GM12878 (cell line): ENCODE data around the gene PLXNA4. TPM values are rescaled to one million over a fixed set of nuclear protein-coding genes. Genes with fewer than 3 reads are reported as not detected.

Experiments used
- ATAC-seq: fragments of 200-7000 bp; cut with Tn5 transposase; 3 replicates; pipeline ENCODE4 v1.9.1; 2020; ENCODE audit warnings: mild to moderate bottlenecking, moderate library complexity
- BruUV-seq: library from RNA; stranded (reverse); fragments of 400-500 nt; replicated peaks from 2 replicates; lab custom pipeline; 2021; lab: Mats Ljungman, UMichigan
- CTCF ChIA-PET: fragments of 300-600 bp; sonication (Branson Sonifier 250); formaldehyde crosslinking; extraction: SDS; loops from one replicate; lab custom pipeline; 2021; ENCODE audit warnings: inconsistent platforms; lab: Yijun Ruan, JAX
- POLR2A ChIA-PET: fragments of 350-600 bp; formaldehyde crosslinking; extraction: SDS; loops from one replicate; lab custom pipeline; 2021; ENCODE audit warnings: inconsistent platforms; lab: Charles Lee
- RAD21 ChIA-PET: fragments of 300-600 bp; sonication (Branson Sonifier 250); formaldehyde crosslinking; loops from one replicate; lab custom pipeline; 2023; ENCODE audit warnings: antibody characterized with exemption; ENCODE audit not compliant: unreplicated experiment; lab: Charles Lee
- SMC1A ChIA-PET: fragments of 300-600 bp; sonication (Branson Sonifier 250); formaldehyde crosslinking; loops from one replicate; lab custom pipeline; 2023; ENCODE audit not compliant: unreplicated experiment, uncharacterized antibody; lab: Charles Lee
- DNase-seq: peaks from one replicate; pipeline ENCODE4 v3.0.0-alpha.2; 2011; ENCODE audit warnings: low read depth, low spot score
- FAIRE-seq: peaks from 3 replicates; lab custom pipeline; 2011; peaks lifted over from hg19 to GRCh38; lab: Jason Lieb, UNC
- H2AFZ ChIP-seq: 2 replicates; pipeline ENCODE4 v1.6.0; 2011; ENCODE audit warnings: low read depth, low read length, control low read depth; ENCODE audit not compliant: control insufficient read depth
- H3K27ac ChIP-seq: 2 replicates; pipeline ENCODE4 v1.5.1; 2011; ENCODE audit warnings: control low read depth; ENCODE audit not compliant: control insufficient read depth, insufficient read depth
- H3K27me3 ChIP-seq, 2 experiments: replicated peaks in 1 of 2; 2 replicates each; pipeline versions ENCODE4 v1.6.0 to v1.6.1; 2011; ENCODE audit warnings: low read length in 1 of 2; ENCODE audit not compliant: control insufficient read depth in 2 of 2, insufficient read depth in 2 of 2
- H3K36me3 ChIP-seq, 2 experiments: 2 replicates each; pipeline ENCODE4 v1.5.1; 2011; ENCODE audit warnings: low read length in 1 of 2; ENCODE audit not compliant: control insufficient read depth in 2 of 2, insufficient read depth in 2 of 2
- H3K4me1 ChIP-seq: 2 replicates; pipeline ENCODE4 v1.6.1; 2011; ENCODE audit warnings: mild to moderate bottlenecking, low read length, moderate library complexity, mixed read lengths; ENCODE audit not compliant: control insufficient read depth, insufficient read depth
- H3K4me2 ChIP-seq: 2 replicates; pipeline ENCODE4 v1.6.0; 2011; ENCODE audit warnings: control low read depth; ENCODE audit not compliant: control insufficient read depth, insufficient read depth
- H3K4me3 ChIP-seq: fragments of 200-600 bp; sonication (generic); 2 replicates; pipeline ENCODE4 v1.5.1; 2016
- H3K79me2 ChIP-seq: 2 replicates; pipeline ENCODE4 v1.6.0; 2011; ENCODE audit warnings: low read length; ENCODE audit not compliant: control insufficient read depth, insufficient read depth
- H3K9ac ChIP-seq: 2 replicates; pipeline ENCODE4 v1.8.0; 2011; ENCODE audit warnings: low read length, control low read depth, mixed read lengths; ENCODE audit not compliant: control insufficient read depth, insufficient read depth
- H3K9me3 ChIP-seq: replicated peaks from 3 replicates; pipeline ENCODE4 v1.5.1; 2011; ENCODE audit warnings: mild to moderate bottlenecking, low read length; ENCODE audit not compliant: control insufficient read depth, insufficient read depth
- H4K20me1 ChIP-seq: 2 replicates; pipeline ENCODE4 v1.6.0; 2011; ENCODE audit not compliant: control insufficient read depth, insufficient read depth
- ATF2 ChIP-seq: IDR thresholded peaks from 2 replicates; pipeline ENCODE4 v1.6.1; 2012; ENCODE audit warnings: low read length, inconsistent platforms
- EED ChIP-seq: sonication (generic); IDR thresholded peaks from 2 replicates; pipeline ENCODE4 v1.6.1; 2016; ENCODE audit warnings: antibody characterized with exemption, low read depth
- GATAD2B ChIP-seq: fragments of 450-650 bp; conservative IDR thresholded peaks from 2 replicates; pipeline ENCODE4 v1.6.1; 2017; ENCODE audit warnings: low read depth, mild to moderate bottlenecking, moderate library complexity
- NR2C2 ChIP-seq: IDR thresholded peaks from 2 replicates; pipeline ENCODE4 v1.6.1; 2011; ENCODE audit warnings: borderline replicate concordance, low read depth; ENCODE audit not compliant: control insufficient read depth, insufficient read length
- PAX8 ChIP-seq: fragments of 450-650 bp; IDR thresholded peaks from 2 replicates; pipeline ENCODE4 v1.6.1; 2017; ENCODE audit warnings: mild to moderate bottlenecking, moderate library complexity
- POLR2A ChIP-seq: IDR thresholded peaks from 2 replicates; pipeline ENCODE4 v1.6.1; 2011; ENCODE audit warnings: low read depth, mild to moderate bottlenecking, low read length
- RELB ChIP-seq: fragments of 450-650 bp; IDR thresholded peaks from 2 replicates; pipeline ENCODE4 v1.6.1; 2017; ENCODE audit warnings: low read depth, mild to moderate bottlenecking, moderate library complexity
- RFX5 ChIP-seq: IDR thresholded peaks from 2 replicates; pipeline ENCODE4 v1.6.1; 2011; ENCODE audit warnings: low read depth, low read length, improper control_type of control experiment
- SREBF1 ChIP-seq: IDR thresholded peaks from 2 replicates; pipeline ENCODE4 v1.6.1; 2012; ENCODE audit warnings: mild to moderate bottlenecking, low read length
- ZBTB11 ChIP-seq: fragments of 450-650 bp; formaldehyde crosslinking; IDR thresholded peaks from 2 replicates; pipeline ENCODE4 v1.5.0; 2022; ENCODE audit warnings: mild to moderate bottlenecking, missing genetic modification characterization
- WGBS: methylation state at CpG from one replicate; pipeline ENCODE4 v1.1.6; 2016; ENCODE audit warnings: low lambda C conversion rate; ENCODE audit not compliant: insufficient replicate concordance, insufficient coverage; ENCODE audit errors: missing lambda C conversion rate; 5-methylcytosine and 5-hydroxymethylcytosine counted together
- in situ Hi-C: fragments of 300-500 bp; cut with MboI; formaldehyde crosslinking; loops from 9 replicates; pipeline ENCODE4 v1.14.3; 2018; ENCODE audit warnings: mixed read lengths
- intact Hi-C: fragments of 100-400 bp; cut with micrococcal nuclease; formaldehyde crosslinking; loops from one replicate; pipeline ENCODE4 v1.14.2; 2022; ENCODE audit not compliant: unreplicated experiment
- polyA plus RNA-seq, 11 experiments: library from polyadenylated mRNA; depleted of rRNA in 4 of 11; unstranded in 6 of 11; stranded (reverse) in 5 of 11; fragments of >200 nt; fragmentation: Nextera tagmentation in 4 of 11; fragmentation: Illumina TruSeq in 1 of 11; extraction: Ambion mirVana in 4 of 11; extraction: Trizol in 1 of 11; gene quantifications; 1 replicate in 1 of 11; 2 replicates in 10 of 11; pipeline versions ENCODE4 v1.2.1 to v1.2.3, GENCODE V29; 2011 to 2016; ENCODE audit warnings: inconsistent platforms in 2 of 11, missing spikeins in 2 of 11, low read depth in 1 of 11
- total RNA-seq, 4 experiments: library from RNA; depleted of rRNA in 3 of 4; stranded (reverse); fragments of >200 nt in 3 of 4; fragmentation: Illumina TruSeq in 1 of 4; extraction: Trizol in 1 of 4; gene quantifications; 2 replicates each; pipeline versions ENCODE4 v1.2.1 to v1.2.3, GENCODE V29; 2013 to 2021
- TF ChIP-seq, protein P1 (sequence below): IDR thresholded peaks from 2 replicates; pipeline ENCODE4 v1.6.1; 2012; ENCODE audit warnings: low read depth, low read length, improper control_type of control experiment
- TF ChIP-seq, protein P2 (sequence below): fragments of 450-650 bp; IDR thresholded peaks from 2 replicates; pipeline ENCODE4 v1.6.1; 2016; ENCODE audit warnings: mild to moderate bottlenecking
- TF ChIP-seq, protein P3 (sequence below): fragments of 150-350 bp; IDR thresholded peaks from 2 replicates; pipeline ENCODE4 v1.6.1; 2016; ENCODE audit warnings: low read depth, low read length

The PLXNA4 gene
- total and polyA plus RNA-seq, 10 of the 15 experiments (the other 5 are each of a cell fraction or from before 2014, with no cell fraction given) = 0.03 TPM; not detected in 9

- Histone ChIP-seq H3K27ac (no peak overlapping the region), H4K20me1 (no peaks in the 10 kb centered on the region), H3K4me2 (no peak overlapping the region), H3K9me3 (no peaks in the 10 kb centered on the region), H2AFZ (no peak overlapping the region), H3K9ac (no peak overlapping the region), H3K79me2 (no peaks in the 10 kb centered on the region), H3K27me3 (peaks cover 0 to 1% of the 10 kb centered on the region in 2 experiments; a peak in 2 of 4 replicates), H3K4me3 (no peak overlapping the region), H3K36me3 (no peaks in the 10 kb centered on the region), H3K4me1 (no peaks in the 10 kb centered on the region)
- ATAC-seq = no peak
- no TSS peak for BruUV-seq
- in situ Hi-C loops (no loop called here), intact Hi-C loops (no loop called here)
- ChIA-PET RAD21 (no interaction called here), SMC1A (no interaction called here), CTCF (no interaction called here), POLR2A (no interaction called here)
- 15% methylated on average over 4 of the region's 5 CpGs for WGBS
- FAIRE-seq = no peak
- no peak for DNase-seq
- no peak for TF ChIP-seq NR2C2
- no peak for TF ChIP-seq SREBF1
- no peak for TF ChIP-seq PAX8
- TF ChIP-seq ATF2 = no peak
- TF ChIP-seq GATAD2B = no peak
- no peak for TF ChIP-seq RFX5
- TF ChIP-seq POLR2A = no peak
- no peak for TF ChIP-seq RELB
- TF ChIP-seq ZBTB11 (CRISPR knock-in tag) = no peak
- TF ChIP-seq EED = no peak
- TF ChIP-seq, protein P1, sequence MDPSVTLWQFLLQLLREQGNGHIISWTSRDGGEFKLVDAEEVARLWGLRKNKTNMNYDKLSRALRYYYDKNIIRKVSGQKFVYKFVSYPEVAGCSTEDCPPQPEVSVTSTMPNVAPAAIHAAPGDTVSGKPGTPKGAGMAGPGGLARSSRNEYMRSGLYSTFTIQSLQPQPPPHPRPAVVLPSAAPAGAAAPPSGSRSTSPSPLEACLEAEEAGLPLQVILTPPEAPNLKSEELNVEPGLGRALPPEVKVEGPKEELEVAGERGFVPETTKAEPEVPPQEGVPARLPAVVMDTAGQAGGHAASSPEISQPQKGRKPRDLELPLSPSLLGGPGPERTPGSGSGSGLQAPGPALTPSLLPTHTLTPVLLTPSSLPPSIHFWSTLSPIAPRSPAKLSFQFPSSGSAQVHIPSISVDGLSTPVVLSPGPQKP = no peak
- TF ChIP-seq, protein P2, sequence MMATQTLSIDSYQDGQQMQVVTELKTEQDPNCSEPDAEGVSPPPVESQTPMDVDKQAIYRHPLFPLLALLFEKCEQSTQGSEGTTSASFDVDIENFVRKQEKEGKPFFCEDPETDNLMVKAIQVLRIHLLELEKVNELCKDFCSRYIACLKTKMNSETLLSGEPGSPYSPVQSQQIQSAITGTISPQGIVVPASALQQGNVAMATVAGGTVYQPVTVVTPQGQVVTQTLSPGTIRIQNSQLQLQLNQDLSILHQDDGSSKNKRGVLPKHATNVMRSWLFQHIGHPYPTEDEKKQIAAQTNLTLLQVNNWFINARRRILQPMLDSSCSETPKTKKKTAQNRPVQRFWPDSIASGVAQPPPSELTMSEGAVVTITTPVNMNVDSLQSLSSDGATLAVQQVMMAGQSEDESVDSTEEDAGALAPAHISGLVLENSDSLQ = no peak
- TF ChIP-seq, protein P3, sequence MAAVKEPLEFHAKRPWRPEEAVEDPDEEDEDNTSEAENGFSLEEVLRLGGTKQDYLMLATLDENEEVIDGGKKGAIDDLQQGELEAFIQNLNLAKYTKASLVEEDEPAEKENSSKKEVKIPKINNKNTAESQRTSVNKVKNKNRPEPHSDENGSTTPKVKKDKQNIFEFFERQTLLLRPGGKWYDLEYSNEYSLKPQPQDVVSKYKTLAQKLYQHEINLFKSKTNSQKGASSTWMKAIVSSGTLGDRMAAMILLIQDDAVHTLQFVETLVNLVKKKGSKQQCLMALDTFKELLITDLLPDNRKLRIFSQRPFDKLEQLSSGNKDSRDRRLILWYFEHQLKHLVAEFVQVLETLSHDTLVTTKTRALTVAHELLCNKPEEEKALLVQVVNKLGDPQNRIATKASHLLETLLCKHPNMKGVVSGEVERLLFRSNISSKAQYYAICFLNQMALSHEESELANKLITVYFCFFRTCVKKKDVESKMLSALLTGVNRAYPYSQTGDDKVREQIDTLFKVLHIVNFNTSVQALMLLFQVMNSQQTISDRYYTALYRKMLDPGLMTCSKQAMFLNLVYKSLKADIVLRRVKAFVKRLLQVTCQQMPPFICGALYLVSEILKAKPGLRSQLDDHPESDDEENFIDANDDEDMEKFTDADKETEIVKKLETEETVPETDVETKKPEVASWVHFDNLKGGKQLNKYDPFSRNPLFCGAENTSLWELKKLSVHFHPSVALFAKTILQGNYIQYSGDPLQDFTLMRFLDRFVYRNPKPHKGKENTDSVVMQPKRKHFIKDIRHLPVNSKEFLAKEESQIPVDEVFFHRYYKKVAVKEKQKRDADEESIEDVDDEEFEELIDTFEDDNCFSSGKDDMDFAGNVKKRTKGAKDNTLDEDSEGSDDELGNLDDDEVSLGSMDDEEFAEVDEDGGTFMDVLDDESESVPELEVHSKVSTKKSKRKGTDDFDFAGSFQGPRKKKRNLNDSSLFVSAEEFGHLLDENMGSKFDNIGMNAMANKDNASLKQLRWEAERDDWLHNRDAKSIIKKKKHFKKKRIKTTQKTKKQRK = no peak
These were observed 221.2 kb downstream of the PLXNA4 start for GRCh38 chr7:132355048-132355447.
